Thyroid gland (tissue), 4 donors: ENCODE measurements around the gene NEK7.

Experiments used
- POLR2A ChIP-seq, 2 donors: fragments of 450-650 bp; IDR thresholded peaks; one replicate each; pipeline ENCODE4 v1.6.1; 2017; ENCODE audit warnings: antibody characterized with exemption in 2 of 2, mild to moderate bottlenecking in 2 of 2, moderate library complexity in 1 of 2
- TF ChIP-seq, protein P1 (sequence below), 6 experiments: fragments of 200-600 bp in 3 of 6; fragments of 450-650 bp in 3 of 6; sonication (generic) in 3 of 6; IDR thresholded peaks; one replicate each; pipeline ENCODE4 v1.5.1; 2016 to 2019; ENCODE audit warnings: antibody characterized with exemption in 6 of 6, mild to moderate bottlenecking in 2 of 6, inconsistent platforms in 1 of 6, moderate library complexity in 1 of 6

DNA sequence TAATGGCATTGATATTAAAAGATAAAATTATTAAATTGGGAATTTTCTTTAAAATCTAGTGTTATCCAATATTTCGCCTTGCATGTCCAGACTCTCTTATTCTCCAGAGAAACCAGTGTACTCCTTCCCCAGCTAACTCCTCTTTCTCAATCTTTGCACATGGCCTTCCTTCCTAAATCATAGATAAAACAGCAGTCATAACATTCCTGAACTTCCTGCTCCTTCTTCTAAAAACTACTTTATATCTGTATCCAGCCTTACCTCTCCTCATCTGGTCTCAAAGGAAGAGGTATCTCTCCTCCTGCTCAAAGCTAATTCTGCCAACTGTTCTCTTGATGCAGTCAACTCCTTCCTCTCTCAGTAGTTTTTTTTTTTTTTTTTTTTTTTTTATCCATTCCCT lies 39.5 kb upstream of the NEK7 start:
- TF ChIP-seq, protein P1, sequence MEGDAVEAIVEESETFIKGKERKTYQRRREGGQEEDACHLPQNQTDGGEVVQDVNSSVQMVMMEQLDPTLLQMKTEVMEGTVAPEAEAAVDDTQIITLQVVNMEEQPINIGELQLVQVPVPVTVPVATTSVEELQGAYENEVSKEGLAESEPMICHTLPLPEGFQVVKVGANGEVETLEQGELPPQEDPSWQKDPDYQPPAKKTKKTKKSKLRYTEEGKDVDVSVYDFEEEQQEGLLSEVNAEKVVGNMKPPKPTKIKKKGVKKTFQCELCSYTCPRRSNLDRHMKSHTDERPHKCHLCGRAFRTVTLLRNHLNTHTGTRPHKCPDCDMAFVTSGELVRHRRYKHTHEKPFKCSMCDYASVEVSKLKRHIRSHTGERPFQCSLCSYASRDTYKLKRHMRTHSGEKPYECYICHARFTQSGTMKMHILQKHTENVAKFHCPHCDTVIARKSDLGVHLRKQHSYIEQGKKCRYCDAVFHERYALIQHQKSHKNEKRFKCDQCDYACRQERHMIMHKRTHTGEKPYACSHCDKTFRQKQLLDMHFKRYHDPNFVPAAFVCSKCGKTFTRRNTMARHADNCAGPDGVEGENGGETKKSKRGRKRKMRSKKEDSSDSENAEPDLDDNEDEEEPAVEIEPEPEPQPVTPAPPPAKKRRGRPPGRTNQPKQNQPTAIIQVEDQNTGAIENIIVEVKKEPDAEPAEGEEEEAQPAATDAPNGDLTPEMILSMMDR (IDR thresholded peaks at IDR 0.05): no peak
- no peak for TF ChIP-seq POLR2A (IDR thresholded peaks at IDR 0.05)
